Dermis microvascular lymphatic vessel endothelial cell (primary cell): ENCODE measurements around the gene RNASE12. TPM values are rescaled to one million over a fixed set of nuclear protein-coding genes. Genes with fewer than 3 reads are reported as not detected.
"Not testable (repeated sequence)": the region's sequence is repeated elsewhere in the genome, so short reads cannot be mapped to it uniquely, and the experiment has no call there.

ENCODE experiments used
- DNase-seq, 2 donors: peaks; one replicate each; pipeline versions ENCODE4 v3.0.0 to v3.0.0-alpha.2; 2010; ENCODE audit warnings: low read depth in 2 of 2
- total RNA-seq: library from RNA; depleted of rRNA; stranded (reverse); fragments of >200 nt; gene quantifications from 2 replicates; pipeline ENCODE4 v1.2.1, GENCODE V29; 2014

The RNASE12 gene, protein sequence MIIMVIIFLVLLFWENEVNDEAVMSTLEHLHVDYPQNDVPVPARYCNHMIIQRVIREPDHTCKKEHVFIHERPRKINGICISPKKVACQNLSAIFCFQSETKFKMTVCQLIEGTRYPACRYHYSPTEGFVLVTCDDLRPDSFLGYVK
- total RNA-seq: not detected in 2 replicates

DNA sequence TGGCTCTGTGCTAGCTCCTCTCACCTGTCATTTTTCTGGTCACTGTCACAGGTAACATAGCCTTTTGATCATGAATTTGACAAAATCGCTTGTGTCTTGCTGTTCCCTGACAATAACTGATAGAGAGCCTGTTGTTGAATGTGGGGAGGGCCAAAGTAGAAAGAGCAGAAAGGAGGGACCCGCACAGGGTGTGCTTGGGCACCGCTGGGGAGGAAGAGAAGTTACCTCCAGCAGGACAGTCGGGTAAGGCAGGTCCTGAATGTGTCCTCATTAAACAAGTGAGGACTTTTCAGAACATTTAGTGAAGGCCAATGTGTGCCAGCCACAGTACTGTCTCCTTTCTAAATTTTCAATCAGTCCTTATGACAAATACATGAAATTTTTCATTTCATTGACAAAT, at the start of gene RNASE12:
Gene RNASE12, minus strand, starts transcription at position 142 of the 400 bp plus-strand sequence. CDS start 653 bp downstream, outside the sequence.
- no peak for DNase-seq

DNA sequence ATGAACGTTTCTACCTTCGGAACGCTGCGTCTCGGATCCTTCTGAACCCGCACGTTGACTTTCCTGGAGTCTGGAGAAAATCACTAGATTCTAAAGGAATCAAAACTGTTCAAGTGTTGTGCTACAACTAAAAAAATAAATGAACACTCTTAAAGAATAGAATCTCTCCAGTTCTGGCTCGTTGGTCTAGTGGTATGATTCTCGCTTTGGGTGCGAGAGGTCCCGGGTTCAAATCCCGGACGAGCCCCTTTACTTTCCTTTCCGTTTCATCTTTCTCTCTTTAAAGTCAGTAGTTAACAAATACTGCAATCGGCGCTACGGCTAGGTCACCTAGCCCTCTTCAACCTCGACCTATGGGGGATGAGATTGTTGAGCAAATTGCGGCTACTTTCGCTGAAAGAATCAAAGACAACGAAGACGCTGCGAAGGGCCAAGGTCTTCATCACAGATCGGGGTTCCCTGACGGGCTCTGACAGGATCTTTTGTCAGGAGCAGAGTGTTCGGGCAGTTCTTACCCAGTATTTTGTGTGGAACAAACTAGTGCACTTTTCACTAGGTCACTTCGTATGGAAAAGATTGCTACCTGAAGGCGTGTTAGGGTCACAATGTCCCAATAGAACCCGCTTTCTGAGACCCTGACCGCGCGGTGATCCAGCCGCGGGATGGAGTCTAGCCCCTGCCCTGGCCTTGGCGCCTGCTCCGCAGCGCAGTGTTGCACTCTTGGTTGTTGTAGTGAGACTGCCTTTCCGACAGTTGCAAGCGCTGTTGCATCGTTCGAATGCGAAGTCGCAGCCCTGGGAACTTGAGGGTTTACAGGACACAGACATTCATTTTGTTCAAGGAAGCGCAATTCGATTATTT, 41.9 kb upstream of the RNASE12 start:
- DNase-seq: peak in 1 of 2 donors; percentile 45

DNA sequence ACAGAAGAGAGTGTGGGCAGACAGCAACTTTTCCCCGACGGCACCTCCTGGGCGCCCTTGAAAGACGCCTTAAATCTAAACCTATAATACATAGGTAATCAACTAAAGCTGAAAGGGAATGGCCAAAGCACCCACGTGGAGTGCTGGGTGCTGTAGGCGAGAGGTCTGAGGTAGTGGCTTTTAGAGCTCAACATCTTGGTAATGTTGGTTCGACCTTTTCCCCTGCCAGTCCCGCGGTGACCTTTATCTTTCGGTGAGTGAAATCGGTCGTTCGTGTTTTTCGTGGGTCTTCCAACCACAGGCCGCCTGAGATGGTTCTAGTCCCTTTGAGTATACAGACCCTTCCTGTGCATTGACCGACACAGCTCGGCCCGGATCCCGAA, 41.3 kb upstream of the RNASE12 start:
- no peak for DNase-seq

DNA sequence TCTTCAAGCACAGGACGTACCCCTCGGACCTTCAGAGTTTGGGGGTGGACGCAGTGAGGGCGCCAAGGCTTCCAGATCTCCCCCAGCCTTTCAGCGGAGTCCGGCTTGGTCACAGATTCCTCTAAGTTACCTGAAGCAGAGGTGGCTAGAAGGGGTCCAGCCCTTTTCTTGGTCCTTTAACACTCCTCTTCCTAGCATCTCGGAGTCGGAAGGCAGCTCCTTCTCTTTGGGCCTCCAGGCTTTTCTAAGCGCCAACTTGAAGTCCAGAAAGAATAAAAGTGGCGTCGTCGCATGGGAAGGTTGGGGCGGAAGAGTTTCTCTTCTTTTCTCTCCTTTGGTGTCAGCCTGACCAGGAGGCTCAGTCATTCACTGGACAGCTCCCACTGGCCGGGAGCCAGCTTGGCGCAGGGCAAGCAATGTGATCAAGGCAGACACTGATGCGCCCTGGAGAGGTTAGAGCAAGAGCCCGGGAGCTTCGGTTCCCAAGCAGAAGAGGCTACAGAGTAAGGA, 40.8 kb upstream of the RNASE12 start:
- peak in 1 of 2 donors; percentile 57 for DNase-seq

DNA sequence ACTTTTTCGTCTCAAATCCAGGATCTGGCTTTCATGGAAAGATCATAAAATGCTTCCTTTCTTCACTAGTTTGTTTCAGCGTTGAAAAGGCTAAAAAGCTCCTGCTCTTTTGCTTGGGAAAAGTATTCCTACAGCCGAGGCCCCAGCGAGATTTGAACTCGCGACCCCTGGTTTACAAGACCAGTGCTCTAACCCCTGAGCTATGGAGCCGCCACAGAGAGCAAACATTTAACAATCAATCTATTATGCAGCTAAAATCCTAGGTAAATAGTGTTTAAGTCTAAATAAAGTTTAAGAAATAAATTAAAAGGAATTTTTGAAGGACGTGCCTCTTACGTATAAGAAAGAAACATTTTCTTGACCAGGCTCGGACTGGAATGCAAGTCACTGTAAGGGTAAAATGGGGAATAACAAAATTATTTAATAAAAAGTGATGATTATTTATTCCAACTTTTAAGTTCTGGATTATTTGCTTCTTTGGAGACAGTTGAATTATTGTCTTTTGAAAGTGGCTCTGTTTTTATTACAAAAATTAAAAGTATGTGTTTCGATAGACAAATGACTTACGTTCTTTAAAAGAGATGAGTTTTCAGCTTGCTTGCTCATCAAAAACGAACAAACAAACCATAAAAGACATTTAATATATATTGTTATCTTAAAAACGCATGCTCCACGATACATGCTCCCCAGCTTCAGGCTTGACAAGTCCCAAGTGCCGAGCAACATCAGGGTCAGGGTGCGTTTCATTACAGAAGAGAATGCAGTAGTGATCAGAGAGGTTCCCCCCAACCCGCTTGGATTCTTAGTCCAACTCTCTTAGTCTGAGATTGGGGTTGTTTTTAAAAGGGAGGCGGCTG, 40.1 kb upstream of the RNASE12 start:
- DNase-seq: peak in 1 of 2 donors; percentile 51

DNA sequence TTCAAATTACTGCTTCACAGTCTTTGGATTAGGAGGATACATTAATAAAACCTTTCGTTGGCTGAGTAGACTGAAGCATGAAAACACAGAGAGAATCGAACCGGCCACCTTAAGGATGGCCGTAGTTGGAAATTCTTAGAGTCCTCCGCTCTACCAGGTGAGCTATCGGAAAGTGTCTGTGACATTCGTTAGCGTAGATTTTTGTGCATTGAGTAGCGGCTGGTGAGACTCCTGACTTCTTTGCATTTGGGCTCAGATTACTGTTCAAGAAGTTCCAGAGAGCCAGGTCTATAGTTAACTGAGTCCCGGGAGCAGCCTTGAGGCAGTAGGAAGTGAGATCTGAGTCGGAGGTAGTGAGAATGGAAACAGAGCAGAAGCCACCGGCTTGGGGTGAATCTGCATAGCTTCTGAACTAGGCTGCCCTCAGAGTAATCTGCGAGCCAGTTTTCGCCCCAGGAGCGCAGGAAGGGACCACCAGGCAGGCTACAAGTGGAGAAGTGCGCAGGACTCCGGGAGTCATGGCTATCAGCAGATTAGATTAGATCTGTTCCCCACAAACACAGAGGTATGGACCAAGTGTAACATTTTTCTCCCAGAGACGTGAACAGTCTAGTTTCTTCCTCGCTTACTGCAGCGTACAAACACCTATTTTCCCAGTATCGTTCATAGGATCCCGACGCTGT, 39.3 kb upstream of the RNASE12 start:
- peak in 1 of 2 donors; percentile 11 for DNase-seq

DNA sequence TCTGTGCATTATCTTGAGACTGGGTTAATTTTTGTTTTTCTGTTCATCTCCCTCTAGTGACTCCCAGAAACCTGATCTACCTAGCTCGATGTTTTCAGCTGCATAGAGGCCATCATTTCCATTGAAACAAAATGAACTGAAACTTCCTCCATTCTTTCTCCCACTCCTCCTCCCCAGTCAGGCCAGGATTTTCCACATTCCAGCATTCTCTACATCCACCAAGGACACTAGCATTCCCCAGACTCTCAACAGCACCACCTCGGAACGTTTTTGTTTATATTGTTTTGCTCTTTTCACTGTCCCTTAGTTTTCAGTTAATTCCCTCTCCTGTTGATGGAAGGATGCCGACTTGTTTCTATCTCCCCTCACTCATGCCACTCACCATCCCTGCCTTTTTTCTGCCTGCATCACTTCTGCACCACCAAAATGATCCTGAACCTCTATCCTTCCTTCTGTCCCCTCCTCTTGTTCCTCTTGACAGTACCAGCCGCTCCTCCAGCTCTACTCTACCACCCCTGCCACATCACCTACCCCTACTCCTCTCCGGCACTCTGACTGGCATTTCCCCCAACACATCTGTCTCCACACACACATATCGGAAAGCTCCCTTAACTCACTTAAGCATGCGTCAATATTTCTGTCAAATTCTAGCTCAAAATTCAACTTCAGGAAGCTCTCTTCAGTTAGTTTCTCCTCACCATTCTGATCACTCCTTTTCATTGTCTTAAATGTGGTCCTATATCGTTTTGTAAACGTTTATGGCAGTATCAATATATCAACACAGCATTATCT, 37.1 kb upstream of the RNASE12 start:
- no peak for DNase-seq

DNA sequence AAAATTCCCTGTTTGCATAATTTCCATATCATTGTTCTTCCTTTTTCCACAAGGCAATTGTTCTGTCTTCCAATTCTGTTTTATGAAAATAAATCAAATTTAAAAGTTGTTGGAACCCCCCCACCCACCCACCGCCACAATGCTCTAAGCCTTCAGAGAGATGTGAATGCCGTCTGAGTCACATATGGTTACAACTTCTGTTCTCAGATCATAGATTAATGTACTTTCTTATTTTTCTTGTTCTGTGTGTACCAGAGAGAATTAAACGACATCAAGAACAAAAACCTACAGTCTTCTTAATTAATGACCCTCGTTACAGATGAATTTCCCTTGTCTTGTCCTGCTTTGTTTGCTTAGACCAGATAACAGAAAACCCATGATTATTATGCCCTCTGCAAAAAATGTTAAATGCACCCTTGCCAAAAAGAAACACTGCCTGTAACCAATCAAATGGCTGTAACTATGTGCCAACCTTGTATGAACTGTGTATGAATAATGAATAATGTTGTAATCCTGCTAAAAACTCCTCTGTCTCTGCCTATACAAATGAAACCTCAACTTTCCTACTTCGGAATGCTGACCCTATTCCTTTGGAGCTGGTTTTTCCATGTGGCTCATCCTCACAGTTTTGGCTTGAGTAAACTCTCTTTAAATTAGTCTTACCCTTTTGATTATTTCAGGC, 36.3 kb upstream of the RNASE12 start:
- no peak for DNase-seq

DNA sequence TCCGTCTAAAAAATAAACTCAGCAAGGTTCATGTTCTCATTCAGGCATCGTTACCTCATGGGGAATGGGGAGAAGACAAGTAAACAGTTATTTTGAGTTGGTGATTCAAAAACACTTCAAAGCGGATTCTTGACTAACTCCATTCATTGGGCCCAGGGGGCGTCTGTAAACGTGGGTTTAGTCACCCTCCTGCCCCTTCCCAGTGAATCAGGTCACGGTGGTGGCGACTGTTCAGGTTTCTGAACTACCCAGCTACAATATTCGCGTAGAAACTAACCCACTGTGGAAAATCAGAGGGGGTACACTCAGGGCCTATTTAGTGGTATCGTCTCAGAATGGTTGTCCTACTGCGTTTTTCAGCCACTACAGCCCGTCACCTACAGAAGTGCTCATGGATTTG, 35.1 kb upstream of the RNASE12 start:
- no peak for DNase-seq

DNA sequence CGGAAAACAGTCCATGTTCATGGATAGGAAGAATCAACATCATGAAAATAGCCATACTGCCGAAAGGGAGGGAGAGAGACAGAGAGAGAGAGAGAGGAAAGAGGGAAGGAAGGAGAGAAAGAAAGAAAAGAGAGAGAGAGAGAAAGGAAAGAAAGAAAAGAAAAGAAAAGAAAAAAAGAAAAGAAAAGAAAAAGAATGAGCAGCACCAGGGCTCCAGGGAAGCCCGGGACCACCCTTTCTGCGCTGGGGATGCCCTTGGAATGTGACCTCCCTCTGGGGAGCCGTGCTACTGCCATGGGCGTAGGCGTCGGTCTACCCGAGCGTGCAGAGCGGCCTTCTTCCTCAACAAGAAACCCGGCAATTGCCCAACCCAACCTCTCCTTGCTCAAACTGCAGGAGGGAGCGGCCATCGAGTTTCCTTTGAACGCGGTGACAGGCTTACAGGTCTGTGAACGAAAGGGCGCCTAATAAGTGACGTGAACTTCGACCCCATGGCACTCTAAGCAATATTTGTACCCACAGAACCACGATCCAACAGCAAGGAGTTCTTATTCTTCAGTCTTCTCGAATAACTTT, 33.4 kb upstream of the RNASE12 start:
- peak in 1 of 2 donors; percentile 36 for DNase-seq

DNA sequence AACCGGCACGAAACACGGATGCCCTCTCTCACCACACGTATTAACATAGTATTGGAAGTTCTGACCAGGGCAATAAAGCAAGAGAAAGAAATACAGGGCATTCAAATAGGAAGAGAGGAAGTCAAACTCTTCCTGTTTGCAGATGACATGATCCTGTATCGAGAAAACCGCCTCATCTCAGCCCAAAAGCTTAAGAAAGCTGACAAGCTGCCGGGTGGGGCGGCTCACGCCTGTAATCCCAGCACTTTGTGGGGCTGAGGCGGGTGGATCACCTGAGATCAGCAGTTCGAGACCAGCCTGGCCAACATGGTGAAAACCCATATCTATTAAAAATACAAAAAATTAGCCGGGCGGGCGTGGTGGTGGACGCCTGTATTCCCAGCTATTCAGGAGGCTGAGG, 32.6 kb upstream of the RNASE12 start:
- no peak for DNase-seq

DNA sequence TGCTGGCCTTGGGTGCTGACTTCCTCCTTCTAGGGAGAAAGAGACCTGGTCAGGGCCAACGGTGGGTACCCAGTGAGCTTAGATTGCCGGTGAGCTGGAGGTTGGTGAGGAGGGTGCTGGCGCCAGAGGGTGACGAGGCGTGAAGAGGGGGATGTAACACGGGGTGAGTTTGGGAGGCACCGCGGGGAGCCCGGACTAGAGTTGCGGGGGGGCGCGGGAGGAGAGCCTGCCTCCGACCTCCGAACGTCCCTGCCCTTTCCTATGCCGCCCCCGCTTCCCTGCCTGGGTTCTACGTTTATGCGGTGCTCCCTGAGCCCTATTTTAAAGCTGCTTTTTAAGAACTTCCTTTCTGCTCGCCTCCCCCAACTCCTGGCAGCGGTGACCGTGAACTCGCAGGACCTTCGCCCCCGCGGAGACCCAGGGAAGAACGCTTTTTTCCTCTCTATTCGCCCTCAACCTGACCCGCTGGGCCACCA, 31.7 kb upstream of the RNASE12 start:
- no peak for DNase-seq

DNA sequence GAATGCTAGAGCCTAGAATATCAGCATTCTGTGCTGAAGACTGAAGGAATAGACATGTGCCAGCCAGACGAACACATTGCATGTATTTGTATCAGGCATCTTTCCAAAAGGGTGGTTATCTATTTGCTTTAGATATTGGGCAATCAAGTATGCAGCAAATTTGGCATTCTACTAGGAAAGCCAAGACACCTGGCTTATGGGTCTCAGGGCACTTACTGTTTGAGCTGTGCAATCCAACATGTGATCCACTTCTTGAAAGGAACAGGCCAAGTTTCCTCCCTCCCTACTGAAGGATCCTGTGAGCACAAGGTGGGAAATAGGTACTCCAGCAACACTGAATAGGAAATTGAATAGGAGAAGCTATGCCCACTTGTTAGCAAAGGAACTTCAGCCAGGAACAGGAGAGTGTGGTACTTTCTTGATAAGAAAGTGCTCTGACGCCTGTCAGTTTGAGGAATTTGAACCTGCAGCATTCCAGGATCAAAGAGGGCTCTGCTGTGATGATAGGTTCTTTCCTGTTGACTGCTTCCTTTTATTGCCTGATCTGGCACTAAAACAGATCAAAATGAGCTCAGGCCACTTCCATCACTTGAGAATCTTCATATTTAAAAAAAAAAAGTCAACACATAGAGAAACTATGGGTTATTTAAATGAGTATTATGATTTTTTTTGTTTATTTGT, 29.8 kb upstream of the RNASE12 start:
- DNase-seq: no peak

DNA sequence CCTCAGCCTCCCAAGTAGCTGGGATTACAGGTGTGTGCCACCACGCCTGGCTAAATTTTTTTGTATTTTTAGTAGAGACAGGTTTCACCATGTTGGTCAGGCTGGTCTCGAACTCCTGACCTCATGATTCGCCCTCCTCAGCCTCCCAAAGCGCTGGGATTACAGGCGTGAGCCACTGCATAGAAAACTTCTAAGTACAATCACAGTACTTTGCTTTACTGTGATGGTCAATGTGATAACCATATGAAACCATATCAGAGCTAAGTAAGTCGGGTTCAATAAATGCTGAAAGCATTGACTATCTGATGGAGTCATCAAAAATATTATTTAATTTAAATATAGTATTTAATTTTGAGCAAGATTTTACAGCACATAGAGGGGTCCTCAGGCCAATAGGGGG, 28.5 kb upstream of the RNASE12 start:
- DNase-seq: not testable (repeated sequence)

DNA sequence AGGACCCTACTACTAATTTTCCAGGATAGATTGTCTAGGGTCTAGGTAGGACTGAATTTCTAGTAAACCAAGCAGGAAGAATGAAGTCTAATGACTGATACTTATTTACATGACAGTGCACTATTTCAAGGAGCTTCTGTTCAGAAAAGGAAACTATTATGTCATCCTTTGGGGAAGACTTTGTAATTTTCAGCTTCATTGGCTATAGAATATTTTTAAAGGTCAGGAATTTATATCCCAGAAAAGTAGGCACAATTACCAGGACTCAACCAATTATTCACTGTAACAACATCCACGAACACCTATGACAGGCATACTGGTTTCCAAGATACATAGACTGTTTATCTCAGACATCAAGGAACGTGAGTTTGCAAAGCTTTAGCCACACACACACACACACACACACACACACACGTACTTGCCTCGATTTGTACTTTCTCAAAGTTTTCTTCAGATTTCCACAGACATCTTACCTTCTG, 27.1 kb upstream of the RNASE12 start:
- no peak for DNase-seq

DNA sequence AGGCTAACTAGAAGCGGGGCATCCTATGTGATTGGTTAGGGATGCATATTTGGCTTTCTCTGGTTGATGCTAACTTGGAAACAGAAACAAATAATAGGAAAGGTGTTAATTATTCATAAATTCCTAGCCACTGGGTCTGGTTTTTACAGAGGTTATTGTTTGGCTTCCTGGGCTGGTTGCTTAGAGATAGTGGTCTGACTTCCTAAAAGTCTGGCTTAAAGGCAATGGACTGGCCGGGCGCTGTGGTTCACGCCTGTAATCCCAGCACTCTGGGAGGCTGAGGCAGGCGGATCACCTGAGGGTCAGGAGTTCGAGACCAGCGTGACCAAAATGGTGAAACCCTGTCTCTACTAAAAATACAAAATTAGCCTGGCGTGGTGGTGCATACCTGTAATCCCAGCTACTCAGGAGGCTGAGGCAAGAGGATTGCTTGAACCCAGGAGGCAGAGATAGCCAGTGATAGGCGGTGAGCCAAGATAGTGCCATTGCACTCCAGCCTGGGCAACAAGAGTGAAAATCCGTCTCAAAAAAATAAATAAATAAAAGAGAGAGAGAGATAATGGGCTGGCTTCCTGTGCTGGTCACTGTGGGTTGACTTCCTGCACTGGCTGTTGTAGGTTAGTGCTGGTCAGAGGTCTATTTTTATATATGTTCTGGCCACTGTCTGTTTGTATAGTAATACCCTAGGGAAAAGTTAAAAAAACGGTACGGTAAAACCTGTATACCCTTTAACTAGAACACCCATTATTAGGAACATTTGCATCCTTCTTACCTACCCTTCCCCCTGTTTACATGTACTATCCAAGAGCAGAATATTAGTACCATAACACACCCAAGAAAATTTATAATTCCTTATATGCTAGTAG, 26.2 kb upstream of the RNASE12 start:
- no peak for DNase-seq

DNA sequence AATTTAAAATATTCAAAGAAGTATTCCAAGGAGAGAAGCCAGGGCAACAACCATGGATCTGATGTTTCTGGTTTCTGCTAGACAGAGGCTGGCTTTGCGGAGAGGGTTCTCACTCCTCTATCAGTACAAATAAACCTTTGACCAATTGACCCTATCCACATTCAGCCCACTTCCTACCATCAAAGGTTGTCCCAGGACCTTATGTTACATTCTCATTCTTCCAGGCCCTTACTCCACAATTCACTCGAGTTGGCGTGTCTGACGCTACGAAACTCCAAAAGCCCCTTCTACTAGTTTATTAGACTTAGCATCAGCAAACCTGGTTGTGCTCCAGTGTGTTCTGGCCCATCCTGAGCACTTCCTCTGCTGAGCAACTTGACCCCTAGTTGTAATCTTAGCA, 24.8 kb upstream of the RNASE12 start:
- no peak for DNase-seq
